Heart right ventricle (tissue), 16 donors: ENCODE results near the gene CEP104. TPM values are rescaled to one million over a fixed set of nuclear protein-coding genes. Genes with fewer than 3 reads are reported as not detected.

ENCODE experiments used
- ATAC-seq, 8 donors: fragments of 200-7000 bp; cut with Tn5 transposase; one replicate each; pipeline ENCODE4 v1.9.1; 2020; ENCODE audit warnings: mild to moderate bottlenecking in 8 of 8, moderate library complexity in 8 of 8, moderate number of reproducible peaks in 1 of 8
- DNase-seq, 2 donors: peaks; one replicate each; pipeline ENCODE4 v3.0.0-alpha.2; 2020
- H3K27ac ChIP-seq, 10 donors: fragments of 200-600 bp; sonication (generic) in 2 of 10; one replicate each; pipeline versions ENCODE4 v1.5.0 to v1.8.0; 2020 to 2022; ENCODE audit warnings: mild to moderate bottlenecking in 3 of 10
- H3K27me3 ChIP-seq, 7 donors: fragments of 200-600 bp; one replicate each; pipeline ENCODE4 v1.8.0; 2021 to 2022; ENCODE audit warnings: mild to moderate bottlenecking in 2 of 7
- H3K36me3 ChIP-seq, 9 donors: fragments of 200-600 bp; sonication (generic) in 1 of 9; one replicate each; pipeline versions ENCODE4 v1.5.0 to v1.8.0; 2020 to 2022; ENCODE audit warnings: mild to moderate bottlenecking in 2 of 9
- H3K4me1 ChIP-seq, 9 donors: fragments of 200-600 bp; sonication (generic) in 1 of 9; one replicate each; pipeline versions ENCODE4 v1.5.0 to v1.8.0; 2020 to 2022; ENCODE audit warnings: mild to moderate bottlenecking in 4 of 9
- H3K4me3 ChIP-seq, 10 donors: fragments of 200-600 bp; sonication (generic) in 2 of 10; one replicate each; pipeline versions ENCODE4 v1.5.0 to v1.8.0; 2020 to 2022; ENCODE audit warnings: mild to moderate bottlenecking in 7 of 10, moderate library complexity in 2 of 10
- H3K9me3 ChIP-seq, 11 donors: fragments of 200-600 bp in 10 of 11; sonication (generic) in 2 of 11; one replicate each; pipeline versions ENCODE4 v1.5.0 to v1.8.0; 2013 to 2022; ENCODE audit warnings: mild to moderate bottlenecking in 2 of 11, control low read depth in 1 of 11, moderate library complexity in 1 of 11
- CTCF ChIP-seq, 9 donors: fragments of 200-600 bp; sonication (generic) in 2 of 9; IDR thresholded peaks; one replicate each; pipeline versions ENCODE4 v1.5.0 to v1.8.0; 2021 to 2022; ENCODE audit warnings: antibody characterized with exemption in 9 of 9, mild to moderate bottlenecking in 5 of 9, moderate library complexity in 1 of 9
- WGBS, 2 donors: extraction: QIAGEN DNeasy Blood & Tissue Kit; methylation state at CpG; one replicate each; pipeline ENCODE4 v1.1.7; 2013; ENCODE audit warnings: inconsistent platforms in 1 of 2; 5-methylcytosine and 5-hydroxymethylcytosine counted together
- intact Hi-C, 10 donors: fragments of 100-400 bp; cut with DNase I; formaldehyde crosslinking; loops; one replicate each; pipeline versions ENCODE4 v1.11.1 to v1.14.2; 2022
- polyA plus RNA-seq, 2 donors: library from polyadenylated mRNA; stranded (reverse); fragments of 200-250 nt; gene quantifications; one replicate each; pipeline ENCODE4 v1.2.3, GENCODE V29; 2013
- total RNA-seq, 10 donors: library from RNA; stranded (reverse); fragmentation: NEBNext Ultra II Directional in 3 of 10; extraction: Animal tissue kit (Norgen Biotek cat#: 25700) in 3 of 10; gene quantifications; one replicate each; pipeline versions ENCODE4 v1.2.1 to v1.2.4, GENCODE V29; 2021 to 2023
- donor health status: Arrhythmogenic right ventricular cardiomyopathy.
- donor health status: ischemic (EF 13 %, LVEDD 7.1; RV severe dilation, severe dysfunction).
- donor health status: healthy with polysubstance abuse.
- donor health status: DM: no; HTN: yes; CAD: no.
- donor health status: DM: no; HTN: no; CAD: no.
- donor health status: ischemic (EF 25% LVEDD 6.9; RV normal size, moderate dysfunction).
- donor health status: ischemic (EF 25% LVEDD 5.7; RV mildly dilated, moderate dysfunction).
- donor health status: healthy.
- donor health status: DM: yes; HTN: yes; CAD: no.
- donor health status: Ischemic cardiomyopathy.
- donor health status: ischemic (EF 35%, LVEDD 5.7; RV mildly dilated, moderate dysfunction).
- donor health status: nonischemic (EF 11% LVEDD 7.7; RV severe dilation, severe dysfunction).
- donor health status: DM: yes; HTN: yes; CAD: no.
- donor health status: PGD.
- donor health status: ischemic (EF 29% LVEDD 5.4; RV normal size, mild dysfunction).
- donor health status: nonischemic (EF 23%, LVEDD 6.1; RV moderate dilation, normal function).

CEP104 gene
- total and polyA plus RNA-seq, 12 donors = 4.9 to 42.9 (median 27.2) TPM

GRCh38 chr1:3863231-3863935 lies 6.4 kb upstream of the CEP104 start:
- H3K27me3 ChIP-seq = no peaks in the 10 kb centered on the region
- H3K27ac ChIP-seq = no peak overlapping the region
- peaks cover 0 to 29% (median 9%) of the 10 kb centered on the region in 9 donors for H3K36me3 ChIP-seq
- peaks cover 0 to 5% (median 3%) of the 10 kb centered on the region in 9 donors for H3K4me1 ChIP-seq
- no peak for ATAC-seq
- intact Hi-C loops = no loop called here
- TF ChIP-seq CTCF (IDR thresholded peaks at IDR 0.05) = no peak
- H3K9me3 ChIP-seq = no peaks in the 10 kb centered on the region
- WGBS, 2 donors = 78 to 79% methylated on average over 12 of the region's 12 CpGs
- no peak for DNase-seq
- H3K4me3 ChIP-seq = no peak overlapping the region

- peak in 3 of 9 donors; percentile 6 to 19 (median 19) for TF ChIP-seq CTCF (IDR thresholded peaks at IDR 0.05)
- Histone ChIP-seq H3K36me3 (peaks cover 0 to 3% (median 0%) of the 10 kb centered on the region in 9 donors), H3K9me3 (no peaks in the 10 kb centered on the region), H3K27ac (peak overlapping the region in 1 of 10 donors; percentile 79), H3K27me3 (no peaks in the 10 kb centered on the region), H3K4me1 (peaks cover 10 to 30% (median 24%) of the 10 kb centered on the region in 9 donors), H3K4me3 (peak overlapping the region in 9 of 10 donors; percentile 78 to 95 (median 89))
- 68 to 71% methylated on average over 34 of the region's 34 CpGs for WGBS, 2 donors
- intact Hi-C loops = loop anchor here in 4 of 10 donors (2.0 to 5.0 kb wide), 3 partner anchors 39 to 44 kb away; partner anchors contain the start of gene C1orf174 (in 3 of the 4)
- ATAC-seq (peak in 4 of 8 donors; percentile 15 to 34 (median 25)), DNase-seq (no peak)
These were observed 1.4 kb upstream of the CEP104 start for GRCh38 chr1:3858231-3858981.

GRCh38 chr1:3857791-3858129 lies 749 bp upstream of the CEP104 start:
- H3K4me3 ChIP-seq = peak overlapping the region; percentile 63 to 95 (median 86)
- peak overlapping the region in 8 of 10 donors; percentile 64 to 86 (median 78) for H3K27ac ChIP-seq
- no peaks in the 10 kb centered on the region for H3K9me3 ChIP-seq
- 9 to 13% methylated on average over 18 to 21 of the region's 21 CpGs for WGBS, 2 donors
- no peak for TF ChIP-seq CTCF (IDR thresholded peaks at IDR 0.05)
- peaks cover 0 to 3% (median 0%) of the 10 kb centered on the region in 9 donors for H3K36me3 ChIP-seq
- H3K4me1 ChIP-seq = peaks cover 10 to 30% (median 24%) of the 10 kb centered on the region in 9 donors
- ATAC-seq (peak in 6 of 8 donors; percentile 2 to 39 (median 4)), DNase-seq (no peak)
- no peaks in the 10 kb centered on the region for H3K27me3 ChIP-seq
- intact Hi-C loops = loop anchor here in 5 of 10 donors (2.0 to 5.0 kb wide), 3 partner anchors 40 to 45 kb away; partner anchors contain the start of gene C1orf174 (in 4 of the 5)

GRCh38 chr1:3852711-3853485 lies 4.1 kb downstream of the CEP104 start:
- peaks cover 6 to 22% (median 16%) of the 10 kb centered on the region in 9 donors for H3K4me1 ChIP-seq
- DNase-seq (no peak), ATAC-seq (no peak)
- no peaks in the 10 kb centered on the region for H3K9me3 ChIP-seq
- H3K27me3 ChIP-seq = no peaks in the 10 kb centered on the region
- 80 to 82% methylated on average over 15 of the region's 15 CpGs for WGBS, 2 donors
- no peak overlapping the region for H3K4me3 ChIP-seq
- H3K36me3 ChIP-seq = peaks cover 0 to 44% (median 29%) of the 10 kb centered on the region in 9 donors
- intact Hi-C loops = no loop called here
- H3K27ac ChIP-seq = no peak overlapping the region
- no peak for TF ChIP-seq CTCF (IDR thresholded peaks at IDR 0.05)
